GM23338 (cell line): Measurements from ENCODE around the gene MARCHF3.

Experiments used
- CREB1 ChIP-seq: fragments of 250-450 bp; sonication (Bioruptor Pico); IDR thresholded peaks from 2 replicates; pipeline ENCODE4 v1.5.0; 2020; ENCODE audit warnings: low read depth, mild to moderate bottlenecking, moderate library complexity
- CTCF ChIP-seq, 2 experiments: fragments of 200-600 bp in 1 of 2; sonication (generic) in 1 of 2; conservative IDR thresholded peaks; 2 replicates each; pipeline versions ENCODE4 v1.5.1 to v1.6.1; 2016 to 2017; ENCODE audit warnings: antibody characterized with exemption in 2 of 2, low read depth in 2 of 2, mild to moderate bottlenecking in 2 of 2, moderate library complexity in 1 of 2
- EZH2 ChIP-seq: fragments of 200-600 bp; sonication (generic); IDR thresholded peaks from one replicate; pipeline ENCODE4 v1.8.0; 2017; ENCODE audit warnings: antibody characterized with exemption, mild to moderate bottlenecking, low read depth; ENCODE audit not compliant: unreplicated experiment
- JUNB ChIP-seq: IDR thresholded peaks from one replicate; pipeline ENCODE4 v1.6.1; 2016; ENCODE audit warnings: antibody characterized with exemption; ENCODE audit not compliant: unreplicated experiment
- NANOG ChIP-seq: IDR thresholded peaks from 2 replicates; pipeline ENCODE4 v1.6.1; 2016; ENCODE audit warnings: antibody characterized with exemption, borderline replicate concordance
- POLR2AphosphoS5 ChIP-seq: IDR thresholded peaks from 2 replicates; pipeline ENCODE4 v1.6.1; 2016; ENCODE audit warnings: antibody characterized with exemption, low read depth
- REST ChIP-seq: IDR thresholded peaks from one replicate; pipeline ENCODE4 v1.6.1; 2018; ENCODE audit warnings: antibody characterized with exemption; ENCODE audit not compliant: unreplicated experiment
- STAT1 ChIP-seq: IDR thresholded peaks from one replicate; pipeline ENCODE4 v1.6.1; 2016; ENCODE audit warnings: antibody characterized with exemption; ENCODE audit not compliant: unreplicated experiment

DNA sequence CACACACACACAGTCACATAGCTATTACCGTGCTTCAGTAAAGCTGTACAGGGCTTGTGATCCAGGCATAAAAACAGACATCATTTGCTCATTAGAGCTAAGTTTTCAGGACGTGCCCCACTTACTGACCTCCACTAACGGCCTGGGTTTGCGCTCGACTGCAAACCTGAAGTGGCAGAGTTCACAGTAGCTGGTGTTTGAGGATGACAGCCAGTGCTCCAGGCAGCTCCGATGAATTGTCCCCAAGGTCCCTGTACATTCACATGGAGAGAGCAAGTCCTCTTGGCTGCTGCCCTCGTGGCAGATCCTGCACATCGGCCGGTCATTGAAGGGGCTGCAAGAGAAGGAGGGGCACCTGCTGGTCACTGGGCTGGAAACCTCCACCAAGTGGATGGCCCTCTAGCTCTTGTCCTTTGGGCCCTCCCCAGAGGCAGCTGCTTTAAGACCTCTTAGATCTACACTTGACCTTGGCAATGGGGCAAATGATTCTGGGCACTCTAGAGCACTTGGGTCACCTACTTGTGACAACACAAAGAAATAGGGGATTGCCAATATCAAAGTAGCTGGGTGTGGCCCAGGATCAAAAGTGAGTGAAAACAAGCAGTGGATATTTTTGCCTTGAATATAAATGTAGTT is 115.4 kb downstream of the MARCHF3 start:
- TF ChIP-seq CTCF (conservative IDR thresholded peaks at IDR 0.05; ENCODE audit: low read depth in 2 of 2) (no peak), CREB1 (CRISPR knock-in tag) (no peak), EZH2 (no peak), NANOG (no peak), REST (no peak), POLR2AphosphoS5 (no peak), JUNB (no peak), STAT1 (no peak)
